Activated CD8-positive, alpha-beta T cell treated with anti-CD3 and anti-CD28 coated beads for 36 hours (primary cell): ENCODE results near the gene RAG1. TPM values are rescaled to one million over a fixed set of nuclear protein-coding genes. Genes with fewer than 3 reads are reported as not detected.

Experiments
- ATAC-seq: fragments of 200-7000 bp; cut with Tn5 transposase; one replicate; pipeline ENCODE4 v1.10.0; 2021; ENCODE audit warnings: mild to moderate bottlenecking, moderate library complexity
- CTCF ChIA-PET: fragments of 350-600 bp; sonication (Branson Sonifier 250); formaldehyde crosslinking; loops from one replicate; lab custom pipeline; 2021; ENCODE audit warnings: antibody characterized with exemption; lab: Charles Lee
- POLR2A ChIA-PET: fragments of 350-600 bp; sonication (Branson Sonifier 250); formaldehyde crosslinking; loops from one replicate; lab custom pipeline; 2021; ENCODE audit warnings: antibody characterized with exemption; lab: Charles Lee
- DNase-seq: peaks from one replicate; pipeline ENCODE4 v3.0.0-alpha.2; 2020
- H3K27ac Mint-ChIP-seq: one replicate; pipeline ENCODE4 v1.8.0; 2021; ENCODE audit warnings: mild to moderate bottlenecking, mixed read lengths
- H3K27me3 Mint-ChIP-seq: one replicate; pipeline ENCODE4 v1.8.0; 2021; ENCODE audit warnings: mixed read lengths
- H3K36me3 Mint-ChIP-seq: one replicate; pipeline ENCODE4 v1.8.0; 2021; ENCODE audit warnings: low read depth, mixed read lengths
- H3K4me1 Mint-ChIP-seq: one replicate; pipeline ENCODE4 v1.8.0; 2021; ENCODE audit warnings: low read depth, mixed read lengths
- H3K4me3 Mint-ChIP-seq: one replicate; pipeline ENCODE4 v1.8.0; 2021; ENCODE audit warnings: mild to moderate bottlenecking, moderate library complexity, mixed read lengths
- H3K9me3 Mint-ChIP-seq: one replicate; pipeline ENCODE4 v1.8.0; 2021; ENCODE audit warnings: mixed read lengths
- intact Hi-C: fragments of 100-400 bp; cut with micrococcal nuclease; formaldehyde crosslinking; loops from one replicate; pipeline ENCODE4 v1.10.0; 2022
- total RNA-seq, 2 experiments: library from RNA; stranded (reverse); gene quantifications; one replicate each; pipeline ENCODE4 v1.2.3, GENCODE V29; 2021
- TF ChIP-seq, protein P1 (sequence below): fragments of 200-600 bp; IDR thresholded peaks from one replicate; pipeline ENCODE4 v1.8.0; 2022; ENCODE audit warnings: antibody characterized with exemption, mild to moderate bottlenecking

The RAG1 gene
- total RNA-seq, 2 experiments from 2014 or later: 0.16 to 0.36 TPM

DNA sequence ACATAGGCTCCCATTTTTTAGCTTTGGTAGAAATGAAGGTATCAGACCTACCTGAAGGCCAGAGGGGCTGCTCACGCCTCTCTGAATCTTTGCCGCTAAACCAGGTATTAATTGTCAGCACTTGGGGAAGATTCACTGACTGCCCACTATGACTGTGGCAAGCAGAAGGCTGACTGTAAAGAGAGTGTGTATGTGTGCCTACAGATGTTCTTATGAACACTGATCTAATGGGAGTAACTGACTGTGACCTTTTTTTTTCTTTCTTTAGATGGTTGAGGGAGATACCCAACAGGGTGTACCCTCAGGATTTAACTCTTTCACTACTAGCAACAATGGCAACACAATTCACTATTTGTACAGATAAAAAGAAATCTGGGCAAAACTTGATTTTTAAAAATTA, 30.2 kb downstream of the RAG1 start, which contains the start of gene RAG2:
RAG2 (minus strand) TSS at position 186 of the 400 bp plus-strand sequence. CDS start 4,068 bp downstream, outside the sequence.
- H3K4me3 Mint-ChIP-seq: no peak within 1 kb of the TSS
- TF ChIP-seq, protein P1, sequence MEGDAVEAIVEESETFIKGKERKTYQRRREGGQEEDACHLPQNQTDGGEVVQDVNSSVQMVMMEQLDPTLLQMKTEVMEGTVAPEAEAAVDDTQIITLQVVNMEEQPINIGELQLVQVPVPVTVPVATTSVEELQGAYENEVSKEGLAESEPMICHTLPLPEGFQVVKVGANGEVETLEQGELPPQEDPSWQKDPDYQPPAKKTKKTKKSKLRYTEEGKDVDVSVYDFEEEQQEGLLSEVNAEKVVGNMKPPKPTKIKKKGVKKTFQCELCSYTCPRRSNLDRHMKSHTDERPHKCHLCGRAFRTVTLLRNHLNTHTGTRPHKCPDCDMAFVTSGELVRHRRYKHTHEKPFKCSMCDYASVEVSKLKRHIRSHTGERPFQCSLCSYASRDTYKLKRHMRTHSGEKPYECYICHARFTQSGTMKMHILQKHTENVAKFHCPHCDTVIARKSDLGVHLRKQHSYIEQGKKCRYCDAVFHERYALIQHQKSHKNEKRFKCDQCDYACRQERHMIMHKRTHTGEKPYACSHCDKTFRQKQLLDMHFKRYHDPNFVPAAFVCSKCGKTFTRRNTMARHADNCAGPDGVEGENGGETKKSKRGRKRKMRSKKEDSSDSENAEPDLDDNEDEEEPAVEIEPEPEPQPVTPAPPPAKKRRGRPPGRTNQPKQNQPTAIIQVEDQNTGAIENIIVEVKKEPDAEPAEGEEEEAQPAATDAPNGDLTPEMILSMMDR: no peak
- H3K9me3 Mint-ChIP-seq: no peaks in the 10 kb centered on the region
- POLR2A ChIA-PET: no interaction called here
- H3K4me1 Mint-ChIP-seq: peaks cover 5% of the 10 kb centered on the region
- intact Hi-C loops: no loop called here
- no peak for DNase-seq
- no peaks in the 10 kb centered on the region for H3K36me3 Mint-ChIP-seq
- H3K27ac Mint-ChIP-seq: no peak within 1 kb of the TSS
- no peak for ATAC-seq
- CTCF ChIA-PET: no interaction called here
- peaks cover 21% of the 10 kb centered on the region for H3K27me3 Mint-ChIP-seq

DNA sequence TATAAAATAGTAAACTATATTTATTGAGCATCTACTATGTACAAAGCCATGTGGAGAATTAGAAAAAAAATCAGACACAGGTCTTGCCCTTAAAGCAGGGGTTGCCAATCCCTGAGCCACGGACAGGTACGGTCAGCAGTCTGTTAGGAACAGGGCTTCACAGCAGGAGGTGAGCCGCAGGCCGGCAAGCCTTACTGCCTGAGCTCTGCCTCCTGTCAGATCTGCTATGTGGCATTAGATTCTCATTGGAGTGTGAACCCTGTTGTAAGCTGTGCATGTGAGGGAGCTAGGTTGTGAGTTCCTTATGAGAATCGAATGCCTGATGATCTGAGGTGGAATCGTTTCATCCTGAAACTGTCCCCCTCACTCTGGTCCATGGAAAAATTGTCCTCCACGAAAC, 32.4 kb downstream of the RAG1 start:
- H3K27me3 Mint-ChIP-seq: peaks cover 6% of the 10 kb centered on the region
- intact Hi-C loops: no loop called here
- H3K9me3 Mint-ChIP-seq: no peaks in the 10 kb centered on the region
- ChIA-PET CTCF (no interaction called here), POLR2A (no interaction called here)
- H3K4me1 Mint-ChIP-seq: no peaks in the 10 kb centered on the region
- no peak overlapping the region for H3K4me3 Mint-ChIP-seq
- ATAC-seq: no peak
- no peak overlapping the region for H3K27ac Mint-ChIP-seq
- no peak for DNase-seq
- H3K36me3 Mint-ChIP-seq: no peaks in the 10 kb centered on the region
- TF ChIP-seq, protein P1: no peak

DNA sequence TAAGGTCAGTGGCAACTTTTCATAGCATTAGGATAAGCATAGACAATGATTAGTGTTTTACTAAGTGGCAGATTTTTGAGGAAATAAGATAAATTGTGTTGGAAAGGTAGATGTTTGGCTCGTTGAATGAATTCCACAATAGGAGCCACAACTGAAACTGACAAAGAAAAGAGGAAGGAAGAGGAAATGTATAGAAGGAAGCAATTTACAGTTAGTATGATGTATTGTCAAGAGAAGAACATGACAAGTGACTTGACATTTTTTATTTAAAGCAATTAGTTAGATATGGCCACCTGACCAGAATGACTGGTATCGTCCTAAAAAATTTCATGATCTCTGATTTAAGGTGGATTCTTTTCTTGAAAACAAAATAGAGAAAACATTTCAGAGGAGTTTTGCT, 33.3 kb downstream of the RAG1 start:
- Mint-ChIP-seq H3K4me3 (no peak overlapping the region), H3K27ac (no peak overlapping the region), H3K9me3 (no peaks in the 10 kb centered on the region), H3K4me1 (no peaks in the 10 kb centered on the region), H3K27me3 (peaks cover 6% of the 10 kb centered on the region), H3K36me3 (no peaks in the 10 kb centered on the region)
- intact Hi-C loops: no loop called here
- ATAC-seq: no peak
- POLR2A ChIA-PET: no interaction called here
- CTCF ChIA-PET: no interaction called here
- DNase-seq: no peak
- TF ChIP-seq, protein P1: no peak

DNA sequence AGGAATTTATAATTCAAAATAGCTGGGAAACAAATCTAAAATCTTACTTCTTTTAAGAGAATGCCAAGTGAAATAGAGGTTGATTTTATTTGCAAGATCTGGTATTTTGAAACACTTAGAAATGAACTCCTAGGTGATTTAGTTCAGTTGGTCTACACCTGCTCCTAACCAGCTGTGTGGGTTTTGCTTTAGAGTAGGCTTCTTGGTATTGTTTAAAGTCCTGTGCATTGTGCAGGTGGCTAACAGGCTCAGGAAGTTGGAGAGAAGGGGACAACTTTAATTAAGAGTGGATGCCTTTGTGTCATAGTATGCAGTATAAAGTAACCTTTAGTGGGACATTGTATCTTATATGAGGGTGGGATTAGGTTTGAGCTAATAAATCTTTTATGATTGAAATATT, 34.3 kb downstream of the RAG1 start:
- POLR2A ChIA-PET: no interaction called here
- H3K9me3 Mint-ChIP-seq: no peaks in the 10 kb centered on the region
- H3K27me3 Mint-ChIP-seq: peaks cover 6% of the 10 kb centered on the region

More for the DNA sequence above, 34.3 kb downstream of the RAG1 start:
- CTCF ChIA-PET: no interaction called here
- DNase-seq (no peak), ATAC-seq (no peak)
- Mint-ChIP-seq H3K4me1 (no peaks in the 10 kb centered on the region), H3K27ac (no peak overlapping the region), H3K4me3 (no peak overlapping the region), H3K36me3 (no peaks in the 10 kb centered on the region)
- intact Hi-C loops: no loop called here
- TF ChIP-seq, protein P1: no peak
